Progenitor cell of endocrine pancreas (in vitro differentiated cells): ENCODE results near the gene NLE1. TPM values are rescaled to one million over a fixed set of nuclear protein-coding genes. Genes with fewer than 3 reads are reported as not detected.

Experiments
- DNase-seq: peaks from one replicate; pipeline ENCODE4 v3.0.0; 2021; ENCODE audit warnings: low spot score; ENCODE audit not compliant: unreplicated experiment
- H3K27ac Mint-ChIP-seq: 2 replicates; pipeline ENCODE4 v1.8.0; 2021; ENCODE audit warnings: mild to moderate bottlenecking, moderate library complexity, mixed read lengths
- H3K27me3 Mint-ChIP-seq: 2 replicates; pipeline ENCODE4 v1.8.0; 2021; ENCODE audit warnings: mixed read lengths
- H3K36me3 Mint-ChIP-seq: 2 replicates; pipeline ENCODE4 v1.8.0; 2022; ENCODE audit warnings: mixed read lengths; ENCODE audit not compliant: insufficient read depth
- H3K4me1 Mint-ChIP-seq: 2 replicates; pipeline ENCODE4 v1.8.0; 2021; ENCODE audit warnings: low read depth, mixed read lengths
- H3K4me3 Mint-ChIP-seq: 2 replicates; pipeline ENCODE4 v1.8.0; 2021; ENCODE audit warnings: low read depth, mild to moderate bottlenecking, moderate library complexity, mixed read lengths
- H3K9me3 Mint-ChIP-seq: 2 replicates; pipeline ENCODE4 v1.8.0; 2021; ENCODE audit warnings: low read depth, mixed read lengths
- CTCF ChIP-seq: fragments of 200-600 bp; sonication (generic); IDR thresholded peaks from one replicate; pipeline ENCODE4 v1.5.0; 2021; ENCODE audit warnings: antibody characterized with exemption, mild to moderate bottlenecking; ENCODE audit not compliant: unreplicated experiment
- total RNA-seq: library from RNA; stranded (reverse); gene quantifications from 2 replicates; pipeline ENCODE4 v1.2.1, GENCODE V29; 2021

The NLE1 gene
- total RNA-seq, 1 donor from 2014 or later = 18.1 TPM

GRCh38 chr17:35104844-35105450 is 37.2 kb downstream of the NLE1 start:
- no peak for TF ChIP-seq CTCF
- Mint-ChIP-seq H3K36me3 (peaks cover 15% of the 10 kb centered on the region), H3K9me3 (no peaks in the 10 kb centered on the region), H3K27ac (no peak overlapping the region), H3K4me1 (no peaks in the 10 kb centered on the region), H3K4me3 (no peak overlapping the region), H3K27me3 (no peaks in the 10 kb centered on the region)
- no peak for DNase-seq

DNA sequence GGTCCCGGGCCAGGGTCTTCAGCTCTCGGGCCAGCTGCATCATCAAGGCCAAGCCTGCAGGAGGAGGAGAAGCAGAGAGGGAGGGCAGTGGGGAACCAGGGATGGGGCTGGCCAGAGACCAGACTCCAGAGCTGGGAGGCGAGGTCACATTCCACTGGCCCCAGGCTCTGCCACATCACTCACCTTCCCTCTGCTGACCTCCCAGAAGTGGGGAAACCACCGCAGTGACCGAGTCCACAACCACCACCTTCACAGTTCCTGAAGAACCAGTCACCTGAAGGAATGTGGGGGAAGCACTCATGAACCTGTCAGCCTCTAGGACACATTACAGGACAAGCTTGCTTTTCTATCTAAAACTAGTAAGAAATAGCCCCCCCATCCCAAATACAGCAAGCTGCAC is 38.8 kb downstream of the NLE1 start:
- H3K9me3 Mint-ChIP-seq = no peaks in the 10 kb centered on the region
- H3K27ac Mint-ChIP-seq = no peak overlapping the region
- TF ChIP-seq CTCF = no peak
- no peaks in the 10 kb centered on the region for H3K4me1 Mint-ChIP-seq
- H3K36me3 Mint-ChIP-seq = peaks cover 15% of the 10 kb centered on the region
- H3K4me3 Mint-ChIP-seq = no peak overlapping the region
- no peak for DNase-seq
- no peaks in the 10 kb centered on the region for H3K27me3 Mint-ChIP-seq

DNA sequence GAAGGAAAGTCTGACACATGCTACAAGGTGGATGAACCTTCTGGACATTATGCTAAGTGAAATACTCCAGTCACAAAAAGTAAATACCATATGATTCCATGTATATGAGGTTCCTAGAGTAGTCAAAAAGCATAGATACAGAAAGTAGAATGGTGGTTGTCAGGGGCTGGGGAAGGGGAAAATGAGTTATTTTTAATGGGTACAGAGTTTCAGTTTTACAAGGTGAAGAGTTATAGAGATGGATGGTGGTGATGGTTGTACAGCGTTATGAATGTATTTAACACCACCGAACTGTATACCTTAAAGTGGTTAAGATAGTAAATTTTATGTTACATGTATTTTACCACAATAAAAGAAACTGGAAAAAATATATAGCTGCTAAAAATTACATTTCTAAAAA is 40.4 kb downstream of the NLE1 start:
- H3K27me3 Mint-ChIP-seq = no peaks in the 10 kb centered on the region
- H3K36me3 Mint-ChIP-seq = peaks cover 14% of the 10 kb centered on the region
- no peak for DNase-seq
- H3K9me3 Mint-ChIP-seq = no peaks in the 10 kb centered on the region
- no peak for TF ChIP-seq CTCF
- H3K4me3 Mint-ChIP-seq = no peak overlapping the region
- H3K27ac Mint-ChIP-seq = no peak overlapping the region
- no peaks in the 10 kb centered on the region for H3K4me1 Mint-ChIP-seq

- DNase-seq = no peak
- Mint-ChIP-seq H3K4me3 (no peak overlapping the region), H3K27ac (no peak overlapping the region), H3K9me3 (no peaks in the 10 kb centered on the region), H3K27me3 (no peaks in the 10 kb centered on the region), H3K4me1 (no peaks in the 10 kb centered on the region), H3K36me3 (peaks cover 11% of the 10 kb centered on the region)
- TF ChIP-seq CTCF = no peak
These were observed 41.1 kb downstream of the NLE1 start for GRCh38 chr17:35101036-35101435.

GRCh38 chr17:35099908-35100307 is 42.2 kb downstream of the NLE1 start:
- TF ChIP-seq CTCF = no peak
- H3K4me1 Mint-ChIP-seq = no peaks in the 10 kb centered on the region
- DNase-seq = no peak
- no peak overlapping the region for H3K4me3 Mint-ChIP-seq
- no peaks in the 10 kb centered on the region for H3K27me3 Mint-ChIP-seq
- no peaks in the 10 kb centered on the region for H3K9me3 Mint-ChIP-seq
- H3K27ac Mint-ChIP-seq = no peak overlapping the region
- H3K36me3 Mint-ChIP-seq = peaks cover 10% of the 10 kb centered on the region
